Loucy (cell line): Measurements from ENCODE around the gene CP.

Experiments
- EZH2phosphoT487 ChIP-seq: fragments of 200-600 bp; IDR thresholded peaks from 2 replicates; pipeline ENCODE4 v1.6.1; 2018; ENCODE audit warnings: antibody characterized with exemption, mild to moderate bottlenecking, moderate library complexity, borderline replicate concordance
- TF ChIP-seq, protein P1 (sequence below): fragments of 200-600 bp; sonication (generic); conservative IDR thresholded peaks from 2 replicates; pipeline ENCODE4 v1.5.1; 2014; ENCODE audit warnings: mild to moderate bottlenecking, antibody characterized with exemption, low read length

DNA sequence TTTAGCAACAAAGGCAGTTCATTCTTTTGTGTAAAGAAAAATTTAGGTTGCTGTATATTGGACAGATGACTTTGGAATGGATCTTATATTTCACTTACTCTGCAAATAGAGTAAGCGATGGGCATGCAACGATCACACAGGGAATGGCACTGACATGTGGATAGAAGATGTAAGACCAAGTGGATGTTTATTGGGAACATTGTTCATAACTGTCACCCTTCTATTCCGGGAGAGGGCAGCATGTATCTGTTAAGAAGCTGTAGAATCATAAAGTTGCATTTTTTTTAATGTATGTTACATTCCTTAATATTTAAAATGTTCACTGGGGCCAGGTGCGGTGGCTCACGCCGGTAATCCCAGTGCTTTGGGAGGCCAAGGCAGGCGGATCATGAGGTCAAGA lies 51.0 kb downstream of the CP start:
- TF ChIP-seq, protein P1, sequence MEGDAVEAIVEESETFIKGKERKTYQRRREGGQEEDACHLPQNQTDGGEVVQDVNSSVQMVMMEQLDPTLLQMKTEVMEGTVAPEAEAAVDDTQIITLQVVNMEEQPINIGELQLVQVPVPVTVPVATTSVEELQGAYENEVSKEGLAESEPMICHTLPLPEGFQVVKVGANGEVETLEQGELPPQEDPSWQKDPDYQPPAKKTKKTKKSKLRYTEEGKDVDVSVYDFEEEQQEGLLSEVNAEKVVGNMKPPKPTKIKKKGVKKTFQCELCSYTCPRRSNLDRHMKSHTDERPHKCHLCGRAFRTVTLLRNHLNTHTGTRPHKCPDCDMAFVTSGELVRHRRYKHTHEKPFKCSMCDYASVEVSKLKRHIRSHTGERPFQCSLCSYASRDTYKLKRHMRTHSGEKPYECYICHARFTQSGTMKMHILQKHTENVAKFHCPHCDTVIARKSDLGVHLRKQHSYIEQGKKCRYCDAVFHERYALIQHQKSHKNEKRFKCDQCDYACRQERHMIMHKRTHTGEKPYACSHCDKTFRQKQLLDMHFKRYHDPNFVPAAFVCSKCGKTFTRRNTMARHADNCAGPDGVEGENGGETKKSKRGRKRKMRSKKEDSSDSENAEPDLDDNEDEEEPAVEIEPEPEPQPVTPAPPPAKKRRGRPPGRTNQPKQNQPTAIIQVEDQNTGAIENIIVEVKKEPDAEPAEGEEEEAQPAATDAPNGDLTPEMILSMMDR, result no peak
- TF ChIP-seq EZH2phosphoT487, result no peak
